Parathyroid adenoma (tissue), 2 donors: ENCODE results near the gene PLCB1.

Experiments
- H2AFZ ChIP-seq: fragments of 300-600 bp; sonication (generic); one replicate; pipeline ENCODE4 v1.7.0; 2017; ENCODE audit warnings: antibody characterized with exemption, mild to moderate bottlenecking
- H3K27ac ChIP-seq: fragments of 300-600 bp; sonication (generic); one replicate; pipeline ENCODE4 v1.7.0; 2017
- H3K27me3 ChIP-seq: fragments of 300-600 bp; sonication (generic); one replicate; pipeline ENCODE4 v1.7.0; 2017; ENCODE audit warnings: low read length; ENCODE audit not compliant: control insufficient read depth, insufficient read depth
- H3K36me3 ChIP-seq: fragments of 300-600 bp; sonication (generic); one replicate; pipeline ENCODE4 v1.7.0; 2017; ENCODE audit warnings: low read length; ENCODE audit not compliant: control insufficient read depth, insufficient read depth
- H3K4me1 ChIP-seq: fragments of 300-600 bp; sonication (generic); one replicate; pipeline ENCODE4 v1.7.0; 2017; ENCODE audit warnings: control low read depth
- H3K4me2 ChIP-seq: fragments of 300-600 bp; sonication (generic); one replicate; pipeline ENCODE4 v1.7.0; 2017; ENCODE audit warnings: low read length
- H3K4me3 ChIP-seq: fragments of 300-600 bp; sonication (generic); one replicate; pipeline ENCODE4 v1.7.0; 2017; ENCODE audit warnings: low read depth, low read length
- H3K79me2 ChIP-seq: fragments of 300-600 bp; sonication (generic); one replicate; pipeline ENCODE4 v1.7.0; 2017; ENCODE audit warnings: control low read depth
- H3K9ac ChIP-seq: fragments of 300-600 bp; sonication (generic); one replicate; pipeline ENCODE4 v1.7.0; 2017; ENCODE audit warnings: mild to moderate bottlenecking
- H3K9me3 ChIP-seq: fragments of 300-600 bp; sonication (generic); one replicate; pipeline ENCODE4 v1.7.0; 2017; ENCODE audit warnings: low read length; ENCODE audit not compliant: control insufficient read depth
- CTCF ChIP-seq: fragments of 300-600 bp; sonication (generic); IDR thresholded peaks from one replicate; pipeline ENCODE4 v1.7.0; 2017; ENCODE audit warnings: antibody characterized with exemption, mild to moderate bottlenecking
- donor health status: primary hyperparathyroidism.

The PLCB1 gene

GRCh38 chr20:8912096-8912495 is 780.0 kb downstream of the PLCB1 start:
- H3K9me3 ChIP-seq = no peaks in the 10 kb centered on the region
- H3K79me2 ChIP-seq = no peaks in the 10 kb centered on the region
- no peak overlapping the region for H2AFZ ChIP-seq
- no peak overlapping the region for H3K4me2 ChIP-seq
- no peak overlapping the region for H3K27ac ChIP-seq
- no peaks in the 10 kb centered on the region for H3K4me1 ChIP-seq
- no peak overlapping the region for H3K4me3 ChIP-seq
- H3K36me3 ChIP-seq = no peaks in the 10 kb centered on the region
- no peaks in the 10 kb centered on the region for H3K27me3 ChIP-seq
- H3K9ac ChIP-seq = no peak overlapping the region
- TF ChIP-seq CTCF = no peak

GRCh38 chr20:8912731-8913130 is 780.7 kb downstream of the PLCB1 start:
- Histone ChIP-seq H3K4me3 (no peak overlapping the region), H3K27ac (no peak overlapping the region), H3K9me3 (no peaks in the 10 kb centered on the region), H3K36me3 (no peaks in the 10 kb centered on the region), H3K4me2 (no peak overlapping the region), H3K27me3 (no peaks in the 10 kb centered on the region), H3K79me2 (no peaks in the 10 kb centered on the region), H2AFZ (no peak overlapping the region), H3K9ac (no peak overlapping the region), H3K4me1 (no peaks in the 10 kb centered on the region)
- TF ChIP-seq CTCF = no peak

GRCh38 chr20:8913456-8913855 is 781.4 kb downstream of the PLCB1 start:
- Histone ChIP-seq H3K4me2 (no peak overlapping the region), H2AFZ (no peak overlapping the region), H3K4me3 (no peak overlapping the region), H3K79me2 (no peaks in the 10 kb centered on the region), H3K9me3 (no peaks in the 10 kb centered on the region), H3K4me1 (no peaks in the 10 kb centered on the region), H3K27me3 (no peaks in the 10 kb centered on the region), H3K27ac (no peak overlapping the region), H3K36me3 (no peaks in the 10 kb centered on the region), H3K9ac (no peak overlapping the region)
- TF ChIP-seq CTCF = no peak

- H3K27ac ChIP-seq = no peak overlapping the region
- H3K9me3 ChIP-seq = no peaks in the 10 kb centered on the region
- H3K27me3 ChIP-seq = no peaks in the 10 kb centered on the region
- no peaks in the 10 kb centered on the region for H3K4me1 ChIP-seq
- H3K4me2 ChIP-seq = no peak overlapping the region
- no peak overlapping the region for H3K9ac ChIP-seq
- no peak for TF ChIP-seq CTCF
- no peaks in the 10 kb centered on the region for H3K36me3 ChIP-seq
- H2AFZ ChIP-seq = no peak overlapping the region
- no peak overlapping the region for H3K4me3 ChIP-seq
- H3K79me2 ChIP-seq = no peaks in the 10 kb centered on the region
These were observed 782.4 kb downstream of the PLCB1 start for GRCh38 chr20:8914421-8914820.

GRCh38 chr20:8917084-8917483 is 785.0 kb downstream of the PLCB1 start:
- TF ChIP-seq CTCF = no peak
- no peaks in the 10 kb centered on the region for H3K4me1 ChIP-seq
- no peak overlapping the region for H3K9ac ChIP-seq
- H3K27me3 ChIP-seq = no peaks in the 10 kb centered on the region
- H2AFZ ChIP-seq = no peak overlapping the region
- no peak overlapping the region for H3K27ac ChIP-seq
- H3K9me3 ChIP-seq = no peaks in the 10 kb centered on the region
- no peaks in the 10 kb centered on the region for H3K79me2 ChIP-seq
- no peak overlapping the region for H3K4me3 ChIP-seq
- H3K36me3 ChIP-seq = no peaks in the 10 kb centered on the region
- no peak overlapping the region for H3K4me2 ChIP-seq
